T-helper 2 cell treated with Interferon-gamma antibody and Interleukin-4, amounts not matched to agents 5 μg/mL and 100 μg/mL, for 36 hours (primary cell): ENCODE measurements around the gene WEE1.

Experiments used
- DNase-seq: peaks from one replicate; pipeline ENCODE4 v3.0.0; 2021; ENCODE audit warnings: low spot score
- H3K27ac Mint-ChIP-seq: one replicate; pipeline ENCODE4 v1.8.0; 2021; ENCODE audit warnings: mild to moderate bottlenecking, mixed read lengths
- H3K27me3 Mint-ChIP-seq: one replicate; pipeline ENCODE4 v1.8.0; 2021; ENCODE audit warnings: low read depth, mixed read lengths
- H3K36me3 Mint-ChIP-seq: one replicate; pipeline ENCODE4 v1.8.0; 2021; ENCODE audit warnings: low read depth, mixed read lengths
- H3K4me1 Mint-ChIP-seq: one replicate; pipeline ENCODE4 v1.8.0; 2021; ENCODE audit warnings: low read depth, mixed read lengths
- H3K4me3 Mint-ChIP-seq: one replicate; pipeline ENCODE4 v1.8.0; 2022; ENCODE audit warnings: mild to moderate bottlenecking, moderate library complexity, mixed read lengths
- H3K9me3 Mint-ChIP-seq: one replicate; pipeline ENCODE4 v1.8.0; 2021; ENCODE audit warnings: mixed read lengths

WEE1 gene

GRCh38 chr11:9573052-9573774 lies at the start of gene WEE1:
Gene WEE1, plus strand, starts transcription at chr11:9573670. Its CDS starts 264 bp downstream, at chr11:9573934.
- peak; percentile 99 for DNase-seq
- Mint-ChIP-seq H3K4me3 (peak within 1 kb of the TSS; percentile 98), H3K36me3 (peaks cover 36% of the 10 kb centered on the region), H3K4me1 (peaks cover 39% of the 10 kb centered on the region), H3K27me3 (no peaks in the 10 kb centered on the region), H3K9me3 (no peaks in the 10 kb centered on the region), H3K27ac (peak within 1 kb of the TSS; percentile 88)

- Mint-ChIP-seq H3K27ac (no peak overlapping the region), H3K4me1 (no peaks in the 10 kb centered on the region), H3K9me3 (no peaks in the 10 kb centered on the region), H3K36me3 (peaks cover 27% of the 10 kb centered on the region), H3K27me3 (no peaks in the 10 kb centered on the region), H3K4me3 (no peak overlapping the region)
- DNase-seq: no peak
Measured at GRCh38 chr11:9524001-9524400, 49.5 kb upstream of the WEE1 start.

GRCh38 chr11:9525116-9525515 lies 48.4 kb upstream of the WEE1 start:
- DNase-seq: no peak
- H3K4me1 Mint-ChIP-seq: no peaks in the 10 kb centered on the region
- no peaks in the 10 kb centered on the region for H3K27me3 Mint-ChIP-seq
- H3K4me3 Mint-ChIP-seq: no peak overlapping the region
- peaks cover 22% of the 10 kb centered on the region for H3K36me3 Mint-ChIP-seq
- H3K27ac Mint-ChIP-seq: no peak overlapping the region
- H3K9me3 Mint-ChIP-seq: no peaks in the 10 kb centered on the region

- H3K27me3 Mint-ChIP-seq: no peaks in the 10 kb centered on the region
- H3K9me3 Mint-ChIP-seq: no peaks in the 10 kb centered on the region
- peaks cover 15% of the 10 kb centered on the region for H3K36me3 Mint-ChIP-seq
- H3K27ac Mint-ChIP-seq: no peak overlapping the region
- DNase-seq: no peak
- H3K4me1 Mint-ChIP-seq: no peaks in the 10 kb centered on the region
- no peak overlapping the region for H3K4me3 Mint-ChIP-seq
Measured at GRCh38 chr11:9527481-9528135, 45.9 kb upstream of the WEE1 start.

GRCh38 chr11:9528136-9528501 lies 45.4 kb upstream of the WEE1 start:
- Mint-ChIP-seq H3K9me3 (no peaks in the 10 kb centered on the region), H3K27ac (no peak overlapping the region), H3K4me1 (no peaks in the 10 kb centered on the region), H3K27me3 (no peaks in the 10 kb centered on the region), H3K36me3 (peaks cover 13% of the 10 kb centered on the region), H3K4me3 (no peak overlapping the region)
- no peak for DNase-seq

GRCh38 chr11:9528573-9529333 lies 44.7 kb upstream of the WEE1 start:
- Mint-ChIP-seq H3K27ac (no peak overlapping the region), H3K27me3 (no peaks in the 10 kb centered on the region), H3K36me3 (peaks cover 12% of the 10 kb centered on the region), H3K4me3 (no peak overlapping the region), H3K9me3 (no peaks in the 10 kb centered on the region), H3K4me1 (no peaks in the 10 kb centered on the region)
- no peak for DNase-seq

- no peaks in the 10 kb centered on the region for H3K27me3 Mint-ChIP-seq
- no peaks in the 10 kb centered on the region for H3K9me3 Mint-ChIP-seq
- H3K27ac Mint-ChIP-seq: no peak overlapping the region
Measured at GRCh38 chr11:9529334-9529650, 44.2 kb upstream of the WEE1 start.

GRCh38 chr11:9530020-9530621 lies 43.3 kb upstream of the WEE1 start:
- Mint-ChIP-seq H3K27me3 (no peaks in the 10 kb centered on the region), H3K27ac (no peak overlapping the region), H3K4me3 (no peak overlapping the region), H3K36me3 (peaks cover 12% of the 10 kb centered on the region), H3K9me3 (no peaks in the 10 kb centered on the region), H3K4me1 (peaks cover under 1% of the 10 kb centered on the region)
- no peak for DNase-seq

More at GRCh38 chr11:9529334-9529650, 44.2 kb upstream of the WEE1 start:
- Mint-ChIP-seq H3K4me3 (no peak overlapping the region), H3K4me1 (no peaks in the 10 kb centered on the region), H3K36me3 (peaks cover 12% of the 10 kb centered on the region)
- no peak for DNase-seq

- Mint-ChIP-seq H3K9me3 (no peaks in the 10 kb centered on the region), H3K36me3 (peaks cover 9% of the 10 kb centered on the region), H3K27me3 (no peaks in the 10 kb centered on the region), H3K4me1 (peaks cover 3% of the 10 kb centered on the region), H3K4me3 (no peak overlapping the region), H3K27ac (no peak overlapping the region)
- DNase-seq: no peak
Measured at GRCh38 chr11:9530901-9531625, 42.4 kb upstream of the WEE1 start.

- Mint-ChIP-seq H3K9me3 (no peaks in the 10 kb centered on the region), H3K27ac (no peak overlapping the region), H3K4me3 (no peak overlapping the region), H3K27me3 (no peaks in the 10 kb centered on the region), H3K36me3 (no peaks in the 10 kb centered on the region), H3K4me1 (peaks cover 3% of the 10 kb centered on the region)
- no peak for DNase-seq
Measured at GRCh38 chr11:9533058-9533457, 40.4 kb upstream of the WEE1 start.

GRCh38 chr11:9533736-9534473 lies 39.6 kb upstream of the WEE1 start:
- Mint-ChIP-seq H3K36me3 (no peaks in the 10 kb centered on the region), H3K4me1 (peaks cover 3% of the 10 kb centered on the region), H3K9me3 (no peaks in the 10 kb centered on the region), H3K27ac (no peak overlapping the region), H3K4me3 (no peak overlapping the region), H3K27me3 (no peaks in the 10 kb centered on the region)
- no peak for DNase-seq

GRCh38 chr11:9535189-9535781 lies 38.2 kb upstream of the WEE1 start:
- DNase-seq: peak; percentile 64
- Mint-ChIP-seq H3K27ac (no peak overlapping the region), H3K4me3 (no peak overlapping the region), H3K9me3 (no peaks in the 10 kb centered on the region), H3K4me1 (peaks cover 3% of the 10 kb centered on the region), H3K27me3 (no peaks in the 10 kb centered on the region), H3K36me3 (no peaks in the 10 kb centered on the region)

GRCh38 chr11:9538548-9538947 lies 34.9 kb upstream of the WEE1 start:
- H3K9me3 Mint-ChIP-seq: no peaks in the 10 kb centered on the region
- H3K36me3 Mint-ChIP-seq: no peaks in the 10 kb centered on the region
- DNase-seq: no peak
- H3K27ac Mint-ChIP-seq: no peak overlapping the region
- no peak overlapping the region for H3K4me3 Mint-ChIP-seq
- H3K27me3 Mint-ChIP-seq: no peaks in the 10 kb centered on the region
- H3K4me1 Mint-ChIP-seq: peaks cover 3% of the 10 kb centered on the region
